HCT116 (cell line): ENCODE results near the gene MPZL2. TPM values are rescaled to one million over a fixed set of nuclear protein-coding genes. Genes with fewer than 3 reads are reported as not detected.
A peak's percentile ranks its signal among the peaks of the same experiment; 100 is the strongest.

Experiments used
- ATAC-seq: fragments of 200-7000 bp; cut with Tn5 transposase; 2 replicates; pipeline ENCODE4 v1.9.1; 2020; ENCODE audit warnings: mild to moderate bottlenecking, moderate library complexity
- BruUV-seq: library from RNA; stranded (reverse); fragments of 400-500 nt; replicated peaks from 2 replicates; lab custom pipeline; 2021; lab: Mats Ljungman, UMichigan
- CTCF ChIA-PET: fragments of 300-600 bp; sonication (Branson Sonifier 250); formaldehyde crosslinking; loops from one replicate; lab custom pipeline; 2021; ENCODE audit warnings: antibody characterized with exemption; lab: Charles Lee
- POLR2A ChIA-PET: fragments of 300-600, 350-600 bp; sonication (Branson Sonifier 250); formaldehyde crosslinking; loops from one replicate; lab custom pipeline; 2021; ENCODE audit warnings: antibody characterized with exemption; lab: Charles Lee
- RAD21 ChIA-PET, 2 experiments: fragments of 300-600 bp; sonication (Branson Sonifier 250); formaldehyde crosslinking; loops; one replicate each; lab custom pipeline; 2023; ENCODE audit warnings: low total read pairs in 2 of 2; ENCODE audit not compliant: uncharacterized antibody in 2 of 2, unreplicated experiment in 2 of 2, low non-redundant PET in 1 of 2; lab: Charles Lee
- DNase-seq: peaks from one replicate; pipeline ENCODE4 v3.0.0-alpha.2; 2010; ENCODE audit warnings: low read depth, low spot score
- H2AFZ ChIP-seq: fragments of 200-600 bp; shearing (Covaris generic), sonication (generic); 2 replicates; pipeline ENCODE4 v1.6.1; 2017; ENCODE audit warnings: low read depth, mixed run types, mixed read lengths, antibody characterized with exemption, low read length; ENCODE audit not compliant: poor library complexity, severe bottlenecking
- H3K27ac ChIP-seq: 2 replicates; pipeline ENCODE4 v1.5.1; 2012; ENCODE audit warnings: low read depth, low read length
- H3K27me3 ChIP-seq: fragments of 200-600 bp; sonication (generic); 2 replicates; pipeline ENCODE4 v1.6.1; 2016; ENCODE audit warnings: mixed run types, low read length, mixed read lengths; ENCODE audit not compliant: insufficient read depth
- H3K36me3 ChIP-seq, 2 experiments: fragments of 200-500 bp in 1 of 2; fragments of 200-600 bp in 1 of 2; sonication (Bioruptor generic) in 1 of 2; sonication (generic) in 1 of 2; 2 replicates each; pipeline versions ENCODE4 v1.5.1 to v1.6.1; 2014 to 2016; ENCODE audit warnings: low read length in 2 of 2, inconsistent platforms in 1 of 2, mixed read lengths in 1 of 2, mixed run types in 1 of 2; ENCODE audit not compliant: insufficient read depth in 2 of 2, control insufficient read depth in 1 of 2
- H3K4me1 ChIP-seq, 2 experiments: fragments of 200-600 bp in 1 of 2; sonication (generic) in 1 of 2; 2 replicates each; pipeline versions ENCODE4 v1.5.1 to v1.6.1; 2012 to 2017; ENCODE audit warnings: low read length in 2 of 2, inconsistent platforms in 1 of 2, mild to moderate bottlenecking in 1 of 2, mixed read lengths in 1 of 2, mixed run types in 1 of 2, moderate library complexity in 1 of 2; ENCODE audit not compliant: insufficient read depth in 2 of 2, control insufficient read depth in 1 of 2
- H3K4me2 ChIP-seq: fragments of 200-600 bp; sonication (generic); 2 replicates; pipeline ENCODE4 v1.6.1; 2017; ENCODE audit warnings: mixed run types, low read length, mixed read lengths
- H3K4me3 ChIP-seq, 2 experiments: fragments of 200-600 bp in 1 of 2; sonication (generic) in 1 of 2; replicated peaks in 1 of 2; 2 replicates each; pipeline ENCODE4 v1.5.1; 2011 to 2016; ENCODE audit warnings: low read length in 2 of 2, control low read depth in 1 of 2, low read depth in 1 of 2, mild to moderate bottlenecking in 1 of 2, mixed read lengths in 1 of 2, mixed run types in 1 of 2
- H3K79me2 ChIP-seq: fragments of 200-600 bp; sonication (generic); 2 replicates; pipeline ENCODE4 v1.6.1; 2017; ENCODE audit warnings: mild to moderate bottlenecking, mixed run types, low read length, moderate library complexity, mixed read lengths; ENCODE audit not compliant: insufficient read depth
- H3K9ac ChIP-seq: fragments of 200-600 bp; sonication (generic); 2 replicates; pipeline ENCODE4 v1.6.1; 2016; ENCODE audit warnings: low read length, mixed read lengths
- H3K9me2 ChIP-seq: fragments of 200-600 bp; sonication (generic), shearing (Covaris generic); 2 replicates; pipeline ENCODE4 v1.6.1; 2017; ENCODE audit warnings: mixed run types, mild to moderate bottlenecking, moderate library complexity; ENCODE audit not compliant: insufficient read depth
- H3K9me3 ChIP-seq, 2 experiments: fragments of 200-500 bp in 1 of 2; fragments of 200-600 bp in 1 of 2; sonication (Bioruptor generic) in 1 of 2; sonication (generic) in 1 of 2; 2 replicates each; pipeline ENCODE4 v1.6.1; 2014 to 2017; ENCODE audit warnings: low read length in 2 of 2, mixed read lengths in 2 of 2, inconsistent platforms in 1 of 2, low read depth in 1 of 2, mild to moderate bottlenecking in 1 of 2, mixed run types in 1 of 2, moderate library complexity in 1 of 2; ENCODE audit not compliant: control insufficient read depth in 1 of 2, insufficient read depth in 1 of 2
- H4K20me1 ChIP-seq: fragments of 200-600 bp; sonication (generic), shearing (Covaris generic); 2 replicates; pipeline ENCODE4 v1.6.1; 2017; ENCODE audit warnings: mixed run types, mild to moderate bottlenecking, moderate library complexity; ENCODE audit not compliant: insufficient read depth
- ATF3 ChIP-seq: IDR thresholded peaks from 2 replicates; pipeline ENCODE4 v1.6.1; 2012
- CTCF ChIP-seq, 3 experiments: fragments of 200-600 bp in 1 of 3; sonication (generic) in 1 of 3; IDR thresholded peaks in 2 of 3; conservative IDR thresholded peaks in 1 of 3; 2 replicates each; pipeline ENCODE4 v1.5.1; 2012 to 2017; ENCODE audit warnings: low read depth in 2 of 3, low read length in 2 of 3, antibody characterized with exemption in 1 of 3, borderline replicate concordance in 1 of 3, control low read depth in 1 of 3, mild to moderate bottlenecking in 1 of 3, mixed read lengths in 1 of 3, mixed run types in 1 of 3, moderate library complexity in 1 of 3; ENCODE audit not compliant: insufficient read depth in 1 of 3
- EZH2 ChIP-seq: fragments of 200-600 bp; sonication (generic); IDR thresholded peaks from 2 replicates; pipeline ENCODE4 v1.6.1; 2017; ENCODE audit warnings: antibody characterized with exemption, mixed run types
- RAD21 ChIP-seq: IDR thresholded peaks from 2 replicates; pipeline ENCODE4 v1.6.1; 2012; ENCODE audit warnings: low read depth, mild to moderate bottlenecking
- intact Hi-C: fragments of 100-400 bp; cut with micrococcal nuclease; formaldehyde crosslinking; loops from 2 replicates; pipeline ENCODE4 v1.10.0; 2022
- total RNA-seq: library from RNA; stranded (reverse); gene quantifications from one replicate; pipeline ENCODE4 v1.2.1, GENCODE V29; 2021; ENCODE audit not compliant: unreplicated experiment

The MPZL2 gene
- total RNA-seq, 1 experiment from 2014 or later, result 16.8 TPM

- H3K4me2 ChIP-seq, result no peak overlapping the region
- ATAC-seq, result no peak
- DNase-seq, result no peak
- no peak overlapping the region for H3K9ac ChIP-seq
- TF ChIP-seq EZH2 (no peak), CTCF (IDR thresholded peaks at IDR 0.05 in 2 of 3, conservative IDR thresholded peaks at IDR 0.05 in 1 of 3; ENCODE audit: borderline replicate concordance in 1 of 3, insufficient read depth in 1 of 3, low read depth in 2 of 3, low read length in 2 of 3) (0 out of 6 replicates have a peak, but pooled peaks of 1 of the 3 experiments have one; percentile 14), RAD21 (peak; percentile 42), ATF3 (no peak)
- TF ChIP-seq, all 23 proteins: peak for 2
- Histone ChIP-seq H4K20me1 (no peaks in the 10 kb centered on the region), H2AFZ (peak overlapping the region; percentile 24), H3K9me3 (no peaks in the 10 kb centered on the region), H3K36me3 (no peaks in the 10 kb centered on the region), H3K27ac (no peak overlapping the region), H3K9me2 (no peaks in the 10 kb centered on the region), H3K79me2 (no peaks in the 10 kb centered on the region), H3K4me3 (no peak overlapping the region), H3K4me1 (no peaks in the 10 kb centered on the region), H3K27me3 (no peaks in the 10 kb centered on the region)
- CTCF ChIA-PET, result interaction anchor here (1.0 to 1.5 kb wide), 2 partner anchors 16 to 113 kb away, joined by 6 to 8 read pairs; no protein-coding TSS in a partner anchor
- POLR2A ChIA-PET, result interaction anchor here (0.8 kb wide), 1 partner anchor 10 kb away, joined by 3 read pairs; no protein-coding TSS in a partner anchor
- intact Hi-C loops, result no loop called here
- RAD21 ChIA-PET, result interaction anchor here in 1 of 2 experiments (0.6 to 1.2 kb wide), 3 partner anchors 140 to 690 kb away, joined by 3 to 6 read pairs (median 4); no protein-coding TSS in a partner anchor
- no TSS peak for BruUV-seq
These were observed 47.4 kb upstream of the MPZL2 start for GRCh38 chr11:118311518-118311917.
